NCI-H226 (cell line): ENCODE results near the gene TMEM47.

Experiments
- DNase-seq: peaks from one replicate; pipeline ENCODE4 v3.0.0-alpha.2; 2015

Gene TMEM47

GRCh38 chrX:34584781-34585180 lies 72.3 kb downstream of the TMEM47 start:
- no peak for DNase-seq

- DNase-seq, result no peak
Observed at GRCh38 chrX:34580069-34580468, 77.0 kb downstream of the TMEM47 start.

GRCh38 chrX:34578237-34578636 lies 78.8 kb downstream of the TMEM47 start:
- no peak for DNase-seq
